ENCODE data around the gene ABCC11. TPM values are rescaled to one million over a fixed set of nuclear protein-coding genes. Genes with fewer than 3 reads are reported as not detected.

Gene ABCC11
- total RNA-seq, 4 donors from 2014 or later: 0.13 to 1.4 (median 0.36) TPM

DNA sequence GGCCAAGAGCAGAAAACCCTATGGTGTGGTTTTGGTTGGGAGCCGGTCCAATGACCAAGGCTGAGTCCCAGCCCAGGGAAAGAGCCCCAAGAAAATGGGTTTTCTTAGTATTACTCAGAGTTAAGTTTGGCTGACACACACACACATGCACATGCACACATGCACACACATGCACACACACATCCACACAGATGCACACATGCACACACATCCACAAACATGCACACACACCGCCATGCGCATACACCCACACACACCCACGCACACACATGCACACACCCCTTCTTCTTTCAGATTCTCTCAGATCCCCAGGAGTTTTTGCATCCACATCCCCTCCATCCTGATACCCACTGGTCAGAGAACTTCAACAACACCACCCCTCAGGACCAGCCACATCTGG, 100.6 kb downstream of the ABCC11 start:
- 86% methylated on average over 4 of the region's 4 CpGs for WGBS
- H3K36me3 ChIP-seq: no peaks in the 10 kb centered on the region
- TF ChIP-seq CTCF (IDR thresholded peaks at IDR 0.05) (no peak), POLR2A (IDR thresholded peaks at IDR 0.05) (no peak), EP300 (IDR thresholded peaks at IDR 0.05) (no peak), POLR2AphosphoS5 (IDR thresholded peaks at IDR 0.05) (no peak)
- no peak overlapping the region for H3K4me3 ChIP-seq
- H3K4me1 ChIP-seq: no peaks in the 10 kb centered on the region
- DNase-seq (ENCODE audit: low spot score in 2 of 2): peak in 1 of 2 donors; percentile 44
- H3K27me3 ChIP-seq: peaks cover 4% of the 10 kb centered on the region
- H3K9me3 ChIP-seq: no peaks in the 10 kb centered on the region
- H3K27ac ChIP-seq: no peak overlapping the region

GRCh38 chr16:48146131-48146530, 101.2 kb downstream of the ABCC11 start:
- Histone ChIP-seq H3K4me1 (no peaks in the 10 kb centered on the region), H3K4me3 (no peak overlapping the region), H3K27me3 (peaks cover 4% of the 10 kb centered on the region), H3K27ac (no peak overlapping the region), H3K36me3 (no peaks in the 10 kb centered on the region), H3K9me3 (no peaks in the 10 kb centered on the region)
- WGBS: 93% methylated on average over 7 of the region's 7 CpGs
- peak in 1 of 2 donors; percentile 71 for DNase-seq (ENCODE audit: low spot score in 2 of 2)
- TF ChIP-seq CTCF (IDR thresholded peaks at IDR 0.05) (no peak), EP300 (IDR thresholded peaks at IDR 0.05) (no peak), POLR2A (IDR thresholded peaks at IDR 0.05) (no peak), POLR2AphosphoS5 (IDR thresholded peaks at IDR 0.05) (no peak)

- peaks cover 4% of the 10 kb centered on the region for H3K27me3 ChIP-seq
- H3K4me1 ChIP-seq: no peaks in the 10 kb centered on the region
- no peak overlapping the region for H3K27ac ChIP-seq
- H3K9me3 ChIP-seq: no peaks in the 10 kb centered on the region
- H3K36me3 ChIP-seq: no peaks in the 10 kb centered on the region
- H3K4me3 ChIP-seq: no peak overlapping the region
- 90% methylated on average over 9 of the region's 9 CpGs for WGBS
- DNase-seq (ENCODE audit: low spot score in 2 of 2): no peak
- TF ChIP-seq POLR2A (IDR thresholded peaks at IDR 0.05) (no peak), POLR2AphosphoS5 (IDR thresholded peaks at IDR 0.05) (no peak), EP300 (IDR thresholded peaks at IDR 0.05) (no peak), CTCF (IDR thresholded peaks at IDR 0.05) (no peak)
Observed at GRCh38 chr16:48143812-48144368, 103.4 kb downstream of the ABCC11 start.

- H3K27ac ChIP-seq: no peak overlapping the region
- H3K9me3 ChIP-seq: no peaks in the 10 kb centered on the region
- no peak for DNase-seq (ENCODE audit: low spot score in 2 of 2)
- 90% methylated on average over 6 of the region's 6 CpGs for WGBS
- H3K4me1 ChIP-seq: no peaks in the 10 kb centered on the region
- H3K4me3 ChIP-seq: no peak overlapping the region
- no peaks in the 10 kb centered on the region for H3K36me3 ChIP-seq
- TF ChIP-seq POLR2AphosphoS5 (IDR thresholded peaks at IDR 0.05) (no peak), EP300 (IDR thresholded peaks at IDR 0.05) (no peak), CTCF (IDR thresholded peaks at IDR 0.05) (no peak), POLR2A (IDR thresholded peaks at IDR 0.05) (no peak)
- peaks cover 4% of the 10 kb centered on the region for H3K27me3 ChIP-seq
Observed at GRCh38 chr16:48140821-48141220, 106.5 kb downstream of the ABCC11 start.

- Histone ChIP-seq H3K4me3 (no peak overlapping the region), H3K4me1 (no peaks in the 10 kb centered on the region), H3K9me3 (no peaks in the 10 kb centered on the region), H3K36me3 (no peaks in the 10 kb centered on the region), H3K27me3 (peaks cover 4% of the 10 kb centered on the region), H3K27ac (no peak overlapping the region)
- WGBS: 92% methylated on average over 3 of the region's 3 CpGs
- no peak for DNase-seq (ENCODE audit: low spot score in 2 of 2)
- TF ChIP-seq CTCF (IDR thresholded peaks at IDR 0.05) (no peak), EP300 (IDR thresholded peaks at IDR 0.05) (no peak), POLR2AphosphoS5 (IDR thresholded peaks at IDR 0.05) (no peak)
Observed at GRCh38 chr16:48139517-48139916, 107.8 kb downstream of the ABCC11 start.

All from suprapubic skin (tissue), 4 donors.